GM18867 (cell line): ENCODE measurements around the gene HSPA9.

Experiments
- ATAC-seq: cut with Tn5 transposase; IDR thresholded peaks from one replicate; pipeline ENCODE4 v1.9.1; 2021; ENCODE audit warnings: mild to moderate bottlenecking, moderate library complexity; ENCODE audit not compliant: unreplicated experiment

The HSPA9 gene

DNA sequence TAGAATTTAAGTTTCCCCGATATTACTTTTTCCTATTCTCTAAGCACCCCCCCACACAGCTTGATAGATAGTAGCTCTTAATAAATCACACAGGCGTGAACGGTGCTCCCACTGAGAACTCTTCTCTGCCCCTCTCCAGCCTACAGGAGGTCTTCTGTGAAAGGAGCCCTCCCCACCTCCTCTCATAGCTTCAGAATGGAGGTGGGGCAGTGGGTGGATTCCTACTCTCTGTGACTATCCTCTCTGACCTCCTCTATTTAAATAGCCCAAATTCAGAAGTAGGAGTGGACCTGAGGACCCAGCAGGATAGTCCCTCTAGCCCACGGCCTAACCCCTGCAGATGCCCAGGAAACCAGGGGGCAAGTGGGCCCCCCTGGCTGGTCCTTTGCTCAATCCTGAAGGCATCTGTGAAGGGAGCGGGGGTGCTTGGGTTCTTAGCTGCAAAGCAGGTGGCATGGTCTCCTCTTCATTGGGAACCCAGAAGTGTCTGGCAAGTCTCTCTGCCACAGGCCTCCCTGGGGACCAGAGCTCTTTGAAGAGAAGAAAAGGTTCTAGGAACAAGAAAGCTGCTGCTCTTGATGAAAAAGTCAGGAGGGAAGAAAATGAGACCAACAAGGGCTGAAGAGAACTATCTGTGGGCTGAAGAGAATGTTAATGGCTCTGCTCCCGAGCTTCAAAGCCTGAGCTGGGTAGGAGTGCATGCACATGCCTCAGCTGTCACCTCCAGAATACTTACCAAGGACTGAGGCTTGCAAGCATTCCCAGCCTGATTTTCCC is 21.1 kb upstream of the HSPA9 start:
- ATAC-seq: no peak

DNA sequence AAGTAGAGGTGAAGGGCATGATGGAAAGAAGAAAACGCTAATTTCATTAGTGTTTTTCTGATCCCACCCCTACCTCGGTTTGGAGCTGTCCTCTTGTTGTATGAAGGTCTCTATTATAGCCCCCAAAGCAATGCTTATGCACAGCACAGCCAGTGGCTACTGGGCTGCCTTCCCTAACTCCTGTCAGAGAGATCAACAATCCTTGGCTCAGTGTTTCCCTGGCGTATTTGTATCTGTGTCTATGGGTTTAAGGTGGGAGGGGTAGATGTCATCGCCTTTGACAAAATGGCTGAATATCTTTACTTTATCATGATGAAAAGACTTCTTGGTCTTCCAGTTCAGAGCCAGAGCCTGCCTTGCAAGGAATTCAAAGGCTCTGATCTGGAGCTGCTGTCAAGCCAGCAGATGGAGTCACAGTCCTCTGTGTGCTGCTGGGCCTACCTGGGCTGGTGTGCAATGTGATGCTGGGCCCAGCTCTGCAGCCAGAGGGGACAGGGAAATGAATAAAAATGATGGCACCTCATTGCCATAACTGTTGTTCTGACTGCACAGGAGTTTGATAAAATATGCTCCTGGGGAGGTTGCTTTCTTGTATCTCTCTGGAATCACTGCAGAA is 20.1 kb upstream of the HSPA9 start:
- ATAC-seq: no peak

DNA sequence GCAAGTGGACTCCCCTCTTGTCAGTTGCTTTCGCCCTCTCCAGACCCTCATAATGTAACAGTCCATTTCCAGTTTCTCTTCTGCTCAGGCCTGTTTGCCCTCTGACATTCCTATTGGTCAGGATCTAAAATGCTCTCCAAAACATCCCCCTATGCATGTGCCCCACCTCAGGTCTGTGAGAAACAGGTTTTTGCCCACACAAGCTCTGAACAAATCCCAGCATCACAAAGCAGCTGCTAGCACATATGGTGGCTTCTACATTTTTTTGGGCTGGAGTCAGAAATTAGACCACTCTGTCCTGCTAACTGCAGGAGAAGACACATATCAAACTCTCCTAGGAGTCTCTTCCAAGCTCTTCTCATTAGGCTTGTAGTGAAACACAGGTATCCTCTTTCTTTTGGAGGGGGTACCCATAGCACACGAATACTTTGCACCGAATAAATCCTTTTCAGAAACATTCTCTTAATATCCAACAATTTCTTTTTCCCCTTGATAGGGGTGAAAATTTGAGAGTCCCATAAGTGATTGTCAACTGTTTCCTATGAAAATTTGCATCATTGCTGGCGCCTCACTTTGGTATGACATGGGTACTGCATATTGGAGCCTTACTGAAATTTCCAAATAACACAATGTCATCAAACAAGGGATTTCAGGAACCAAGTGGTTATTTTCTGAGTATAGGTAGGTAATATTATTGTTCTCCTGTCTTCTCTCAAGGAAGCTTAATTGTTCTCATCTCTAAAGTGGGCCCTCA is 19.3 kb upstream of the HSPA9 start:
- no peak for ATAC-seq

DNA sequence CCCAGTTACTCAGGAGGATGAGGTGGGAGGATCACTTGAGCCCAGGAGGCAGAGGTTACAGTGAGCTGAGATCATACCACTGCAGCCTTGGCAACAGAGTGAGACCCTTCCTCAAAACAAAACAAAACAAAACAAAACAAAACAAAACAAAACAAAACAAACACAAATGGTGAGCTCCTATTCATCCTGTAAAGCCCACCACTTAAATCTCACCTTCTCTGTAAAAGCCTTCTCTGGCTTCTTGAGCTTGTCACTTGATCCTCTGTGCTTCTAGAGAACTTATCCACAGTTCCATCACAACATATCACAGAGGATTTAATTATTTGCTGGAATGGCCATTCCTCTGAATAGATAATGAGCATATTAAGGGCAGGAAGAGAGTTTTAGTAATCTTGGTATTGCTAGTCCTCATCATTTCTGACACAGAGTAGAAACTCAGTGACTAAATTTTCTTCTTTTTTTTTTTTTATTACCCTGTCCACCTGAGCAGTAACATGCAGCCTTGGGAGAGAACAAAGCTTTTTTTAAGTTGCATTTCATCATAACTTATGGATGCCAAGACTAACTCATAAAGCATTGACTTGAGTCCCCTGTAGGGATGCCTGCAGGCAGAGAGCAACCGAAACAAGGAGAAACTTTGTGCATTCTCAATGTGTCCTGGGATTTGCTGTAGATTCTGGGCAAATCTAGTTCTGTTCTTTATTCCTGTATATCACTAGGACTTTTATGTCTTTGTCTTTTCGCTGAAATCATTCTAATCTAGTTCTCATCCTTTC is 13.0 kb upstream of the HSPA9 start:
- ATAC-seq: no peak

DNA sequence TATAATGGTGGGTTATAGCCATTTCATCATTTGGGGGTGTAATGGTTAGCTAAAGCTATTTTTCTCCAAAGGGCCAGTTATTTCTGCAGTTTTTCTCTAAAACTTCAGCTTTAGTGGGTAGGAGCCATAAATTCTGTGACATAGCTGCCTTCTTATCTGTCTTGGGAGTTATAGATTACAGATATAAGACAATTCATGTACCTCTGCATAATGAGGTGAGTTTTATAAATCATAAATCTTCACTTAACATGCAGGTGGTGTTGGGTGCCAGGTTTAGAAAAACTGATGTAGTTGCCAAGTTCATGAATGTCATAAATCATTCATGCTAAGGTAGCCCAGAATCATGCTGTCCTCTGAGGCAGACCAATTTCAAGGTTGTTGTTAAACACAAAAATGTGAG is 10.0 kb upstream of the HSPA9 start:
- ATAC-seq: no peak

DNA sequence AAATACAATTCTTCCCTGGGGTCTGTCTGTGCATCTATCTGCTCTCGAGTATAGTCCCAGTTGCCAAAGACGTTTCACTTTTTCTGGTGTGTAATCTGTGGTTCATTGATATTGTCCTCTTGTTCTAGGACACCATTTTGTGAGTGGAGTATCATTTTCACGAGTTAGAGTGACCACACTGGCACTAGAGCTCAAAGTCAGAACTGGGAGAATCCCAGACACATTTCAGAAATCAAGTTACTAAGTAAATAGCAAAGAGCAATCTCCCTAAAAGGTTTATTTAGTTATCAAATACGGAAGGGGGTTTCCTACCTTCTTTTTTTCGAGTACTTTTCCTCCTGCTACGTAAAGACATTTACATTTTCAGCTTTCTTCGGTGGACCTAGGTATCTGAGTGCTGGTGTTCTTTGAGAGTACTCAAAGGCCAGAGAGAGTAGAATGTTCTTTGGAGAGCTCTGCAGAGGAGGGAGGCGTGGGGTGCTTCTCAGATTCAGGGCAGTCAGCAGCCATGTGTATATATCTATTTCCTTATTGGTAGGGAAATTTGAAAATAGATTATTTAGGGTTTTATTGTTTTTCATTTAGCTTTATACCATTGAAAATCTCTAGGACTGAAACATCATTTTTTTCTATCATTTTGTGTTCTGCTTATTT is 8.9 kb upstream of the HSPA9 start:
- ATAC-seq: no peak

DNA sequence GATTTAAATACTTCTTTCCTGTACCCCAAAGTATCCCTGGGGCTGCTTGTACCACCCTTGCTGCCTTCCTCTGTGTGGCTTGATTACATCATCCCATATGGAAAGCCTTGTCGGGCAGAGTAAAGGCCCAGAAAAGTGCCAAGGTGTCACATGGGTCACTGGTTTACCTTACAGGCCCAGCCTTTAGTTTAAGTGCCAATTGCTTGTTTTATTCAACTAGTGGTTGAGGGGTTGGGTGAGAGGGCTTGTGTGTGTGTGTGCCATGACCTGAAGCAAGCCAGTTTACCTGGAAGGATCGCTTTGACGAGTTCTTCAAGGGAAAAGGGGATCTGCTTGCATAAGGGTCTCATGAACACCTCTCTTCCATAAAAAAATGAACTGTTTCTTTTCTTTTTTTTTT is 7.8 kb upstream of the HSPA9 start:
- ATAC-seq: no peak

DNA sequence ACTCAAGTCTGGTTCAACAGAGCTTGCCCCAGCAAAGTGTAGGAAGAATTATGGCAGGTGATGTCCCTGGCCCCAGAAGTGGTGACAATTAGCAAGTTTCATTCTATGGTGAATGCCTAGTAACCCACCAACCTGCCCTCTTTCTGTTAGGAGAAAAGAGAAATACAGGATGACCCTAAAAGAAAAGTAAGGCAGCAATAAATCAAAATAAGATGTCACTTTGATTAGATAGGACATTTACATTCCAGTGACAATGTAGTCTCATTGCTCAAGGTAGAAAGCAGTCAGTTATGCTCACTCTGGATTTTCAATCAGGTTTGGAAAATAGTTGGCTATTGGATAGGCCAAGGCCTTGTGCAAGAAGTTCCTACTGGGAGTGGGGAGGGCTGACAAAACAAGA is 5.6 kb upstream of the HSPA9 start:
- no peak for ATAC-seq

DNA sequence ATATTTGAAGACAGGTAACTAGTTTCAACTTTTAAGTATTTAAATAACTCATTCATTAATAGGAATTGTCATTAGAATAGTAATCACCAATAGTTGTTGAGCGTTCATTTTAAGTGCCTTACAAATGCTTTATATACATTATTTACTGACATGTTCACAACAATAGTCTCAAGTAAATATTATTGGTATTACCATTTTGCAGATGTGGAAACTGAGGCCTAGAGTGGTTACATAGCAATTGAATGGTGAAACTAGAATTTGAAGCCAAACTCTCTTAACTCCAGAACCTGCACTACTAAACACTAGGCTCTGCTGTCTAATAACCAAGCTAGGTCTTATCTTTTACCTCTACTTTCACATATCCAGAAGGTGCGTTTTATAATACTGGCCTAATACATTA is 4.8 kb upstream of the HSPA9 start:
- ATAC-seq: no peak

DNA sequence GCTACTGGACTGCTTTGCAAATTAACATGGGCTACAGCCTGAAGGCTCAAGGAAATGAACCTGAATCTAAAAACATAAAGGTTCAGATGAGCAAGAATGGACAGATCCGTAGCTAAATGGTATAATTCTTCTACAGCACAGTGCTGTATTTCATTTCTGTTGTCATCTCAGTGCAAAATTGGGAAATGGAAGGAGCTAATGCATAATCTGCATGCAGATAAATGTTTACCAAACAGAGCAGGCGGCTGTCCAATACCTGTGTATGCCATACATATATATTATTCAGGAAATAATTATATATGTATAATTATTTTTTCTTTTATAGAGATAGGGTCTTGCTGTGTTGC is 4.3 kb upstream of the HSPA9 start:
- no peak for ATAC-seq

DNA sequence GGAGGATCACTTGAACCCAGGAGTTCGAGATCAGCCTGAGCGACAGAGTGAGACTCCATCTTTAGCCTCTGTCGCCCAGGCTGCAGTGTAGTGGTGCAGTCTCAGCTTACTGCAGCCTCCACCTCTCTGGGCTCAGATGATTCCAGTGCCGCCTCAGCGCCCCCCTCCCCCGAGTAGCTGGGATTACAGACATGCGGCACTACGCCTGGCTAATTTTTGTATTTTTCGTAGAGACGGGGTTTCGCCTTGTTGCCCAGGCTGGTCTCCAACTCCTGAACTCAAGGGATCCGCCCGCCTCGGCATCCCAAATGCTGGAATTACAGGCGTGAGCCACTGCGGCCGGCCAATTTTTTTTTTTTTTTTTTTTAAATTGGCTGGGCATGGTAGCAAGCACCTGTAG is 2.3 kb upstream of the HSPA9 start:
- ATAC-seq: no peak

DNA sequence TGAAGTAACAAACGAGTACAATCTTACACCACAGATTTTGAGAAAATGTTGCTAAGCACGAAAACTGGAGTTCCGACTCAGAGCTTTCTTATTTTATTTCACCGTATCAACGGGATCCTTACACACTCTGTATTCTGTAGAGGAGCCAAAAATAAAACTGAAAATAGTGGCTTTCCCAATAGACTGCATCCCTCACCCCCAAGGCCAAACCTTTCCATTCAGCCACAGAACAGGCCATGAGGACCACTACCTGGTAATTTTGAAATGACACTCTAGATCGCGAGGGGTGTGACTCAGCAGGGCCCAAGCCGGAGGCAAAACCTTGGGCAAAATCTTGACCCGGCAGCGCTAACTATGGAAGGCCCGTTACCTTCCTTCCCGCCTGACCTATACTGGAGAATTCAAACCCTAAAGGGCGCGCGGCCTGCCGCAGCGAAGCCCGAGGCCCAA is 432 bp downstream of the HSPA9 start:
- ATAC-seq: no peak

DNA sequence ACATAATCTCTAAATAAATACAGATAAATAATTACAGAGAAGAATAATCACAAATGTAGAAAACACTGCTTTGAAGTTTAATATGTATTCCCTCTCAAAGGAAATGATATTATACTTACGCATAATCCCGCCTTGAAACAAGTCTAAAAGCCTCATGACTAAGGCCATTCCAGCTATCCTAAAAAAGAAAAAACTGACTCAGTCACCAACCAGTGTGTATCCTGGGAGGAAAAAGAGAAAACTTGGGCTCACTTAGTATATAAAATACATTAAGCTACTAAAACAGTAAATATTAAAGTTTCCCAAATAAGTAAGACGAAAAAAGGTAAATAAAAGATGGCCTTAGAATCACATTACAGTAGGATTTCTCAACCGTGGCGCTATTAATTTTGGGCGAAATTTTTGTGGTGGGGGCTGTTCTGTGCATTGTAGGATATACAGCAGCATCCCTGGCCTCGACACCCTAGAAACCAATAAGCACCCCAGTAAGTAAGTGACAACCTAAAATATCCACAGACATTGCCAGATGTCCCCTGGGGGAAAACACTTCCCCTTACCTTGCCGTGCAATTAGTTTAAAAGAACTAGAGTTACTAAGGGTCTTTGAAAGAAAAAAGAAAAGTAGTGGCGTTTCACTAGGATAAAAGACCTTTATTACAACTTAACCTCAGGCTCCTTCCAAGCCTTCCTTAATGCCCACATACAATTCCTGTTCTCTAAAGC is 1.1 kb downstream of the HSPA9 start:
- no peak for ATAC-seq

DNA sequence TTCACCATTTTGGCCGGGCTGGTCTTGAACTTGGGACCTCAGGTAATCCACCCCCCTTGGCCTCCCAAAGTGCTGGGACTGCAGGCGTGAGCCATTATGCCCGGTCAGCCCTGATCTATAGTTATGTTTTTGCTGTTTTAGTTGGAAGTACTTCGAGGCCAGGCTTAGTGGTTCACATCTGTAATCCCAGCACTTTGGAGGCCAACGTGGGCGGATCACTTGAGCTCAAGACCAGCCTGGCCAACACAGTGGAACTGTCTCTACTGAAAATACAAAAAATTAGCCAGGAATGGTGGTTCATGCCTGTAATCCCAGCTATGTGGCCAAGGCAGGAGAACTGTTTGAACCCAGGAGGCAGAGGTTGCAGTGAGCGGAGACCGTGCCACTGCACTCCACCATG is 2.0 kb downstream of the HSPA9 start:
- no peak for ATAC-seq

DNA sequence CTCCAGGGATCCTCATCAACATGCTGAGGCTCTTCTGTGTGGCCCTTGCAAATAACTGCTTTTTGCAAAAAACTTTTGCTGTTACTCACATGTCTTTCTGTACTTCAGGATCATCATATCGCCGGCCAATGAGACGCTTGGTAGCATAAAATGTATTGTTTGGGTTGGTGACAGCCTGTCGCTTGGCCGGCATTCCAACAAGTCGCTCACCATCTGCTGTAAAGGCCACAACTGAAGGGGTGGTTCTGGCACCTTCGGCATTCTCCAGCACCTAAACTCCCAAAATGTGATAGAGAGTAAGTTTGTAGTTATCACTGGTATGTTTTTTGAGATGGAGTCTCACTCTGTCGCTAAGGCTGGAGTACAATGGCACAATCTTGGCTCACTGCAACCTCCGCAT is 4.3 kb downstream of the HSPA9 start:
- no peak for ATAC-seq

DNA sequence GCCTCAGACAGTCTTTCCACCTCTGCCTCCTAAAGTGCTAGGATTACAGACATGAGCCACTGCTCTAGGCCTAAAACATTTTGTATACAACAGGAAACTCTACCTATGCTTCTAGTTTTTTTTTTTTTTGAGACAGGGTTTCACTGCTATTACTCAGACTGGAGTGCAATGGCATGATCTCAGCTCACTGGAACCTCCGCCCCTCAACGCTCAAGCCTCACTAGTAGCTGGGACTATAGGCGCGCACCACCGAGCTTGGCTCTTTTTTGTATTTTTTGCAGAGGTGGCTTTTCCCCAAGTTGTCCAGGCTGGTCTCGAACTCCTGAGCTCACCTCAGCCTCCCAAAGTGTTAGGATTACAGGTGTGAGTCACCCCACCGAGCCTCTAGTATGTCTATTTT is 5.4 kb downstream of the HSPA9 start:
- ATAC-seq: no peak

DNA sequence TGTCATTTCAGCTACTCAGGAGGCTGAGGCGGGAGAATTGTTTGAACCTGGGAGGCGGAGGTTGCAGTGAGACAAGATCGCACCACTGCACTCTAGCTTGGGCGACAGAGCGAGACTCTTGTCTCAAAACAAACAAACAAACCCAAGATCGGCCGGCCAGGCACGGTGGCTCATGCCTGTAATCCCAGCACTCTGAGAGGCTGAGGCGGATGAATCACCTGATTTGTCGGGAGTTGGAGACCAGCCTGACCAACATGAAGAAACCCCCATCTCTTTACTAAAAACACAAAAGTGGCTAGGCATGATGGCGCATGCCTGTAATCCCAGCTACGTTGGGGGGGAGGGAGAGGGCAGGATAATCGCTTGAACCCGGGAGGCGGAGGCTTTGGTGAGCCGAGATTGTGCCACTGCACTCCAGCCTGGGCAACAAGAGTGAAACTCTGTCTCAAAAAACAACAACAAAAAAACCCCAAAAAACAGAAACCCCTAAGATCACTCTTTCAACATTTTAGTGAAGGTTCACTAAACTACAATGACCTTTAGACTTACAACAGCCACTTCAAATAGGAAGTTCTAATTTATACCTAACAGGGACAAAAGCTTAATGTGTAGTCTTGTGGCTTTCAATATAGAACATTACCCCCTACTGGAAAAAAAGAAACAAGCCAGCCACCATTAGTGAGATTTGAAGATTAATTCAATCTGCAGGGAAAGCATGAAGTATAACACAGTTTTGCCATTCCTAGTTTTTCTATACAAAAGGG is 7.0 kb downstream of the HSPA9 start:
- ATAC-seq: no peak

DNA sequence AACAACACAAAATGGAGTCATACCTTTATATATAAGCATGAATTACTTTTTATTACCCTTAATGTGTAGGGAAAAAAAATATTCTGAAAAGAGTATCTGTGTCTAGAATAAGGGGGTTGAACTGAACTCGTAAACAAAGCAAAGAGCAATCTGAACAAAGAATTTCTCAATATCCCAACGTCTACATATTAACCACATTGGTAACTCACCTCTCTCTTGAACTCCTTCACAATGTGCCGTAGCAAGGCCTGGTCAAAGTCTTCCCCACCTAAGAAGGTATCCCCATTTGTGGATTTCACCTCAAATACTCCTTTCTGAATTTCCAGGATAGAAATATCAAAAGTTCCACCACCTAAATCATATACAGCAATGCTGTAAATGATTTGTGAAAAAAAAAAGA is 8.4 kb downstream of the HSPA9 start:
- ATAC-seq: no peak

DNA sequence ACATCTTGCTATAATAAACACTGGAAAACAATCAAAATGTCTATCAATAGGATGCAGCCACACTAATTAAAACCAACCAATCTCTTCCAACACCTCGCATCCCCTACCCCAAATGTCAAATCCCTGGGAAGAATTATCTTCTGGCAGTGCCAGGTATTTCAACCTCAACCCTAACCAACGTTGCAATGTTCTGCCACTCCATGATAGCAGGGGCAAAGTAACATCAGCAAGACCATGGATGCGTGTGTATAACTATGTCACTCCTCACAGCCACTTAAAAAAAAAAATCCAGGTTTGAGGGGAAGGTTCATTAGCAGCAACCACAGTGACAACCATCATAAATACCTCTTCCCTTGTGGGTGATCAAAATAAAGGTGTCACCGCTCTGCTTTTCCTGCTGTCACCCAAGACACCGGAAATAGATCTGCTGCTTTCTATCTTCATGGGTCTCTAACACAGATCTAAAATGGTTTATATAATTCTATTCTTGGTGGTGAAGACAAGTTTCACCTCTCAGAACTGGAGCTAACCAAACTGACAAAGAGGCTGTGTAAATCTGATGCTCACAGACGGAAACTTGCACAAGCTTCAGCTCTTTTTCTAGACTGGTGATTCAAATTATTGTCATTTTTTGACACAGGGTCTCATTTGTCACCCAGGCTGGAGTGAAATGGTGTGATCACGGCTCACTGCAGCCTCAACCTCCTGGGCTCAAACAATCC is 9.9 kb downstream of the HSPA9 start:
- peak; percentile 59 for ATAC-seq
